IPS-20b (cell line): ENCODE measurements around the gene PEX10.

ENCODE experiments used
- H3K27ac ChIP-seq: one replicate; pipeline ENCODE4 v1.5.1; 2013; ENCODE audit warnings: low read length
- H3K27me3 ChIP-seq: 2 replicates; pipeline ENCODE4 v1.6.1; 2013; ENCODE audit warnings: mild to moderate bottlenecking, low read length, inconsistent platforms; ENCODE audit not compliant: insufficient read depth
- H3K36me3 ChIP-seq: 2 replicates; pipeline ENCODE4 v1.6.1; 2013; ENCODE audit warnings: low read depth, mild to moderate bottlenecking, inconsistent platforms, low read length, moderate library complexity; ENCODE audit not compliant: insufficient read depth
- H3K4me1 ChIP-seq: 2 replicates; pipeline ENCODE4 v1.6.1; 2013; ENCODE audit warnings: mild to moderate bottlenecking, control low read depth, inconsistent platforms, low read length, moderate library complexity; ENCODE audit not compliant: insufficient read depth
- H3K4me3 ChIP-seq: 2 replicates; pipeline ENCODE4 v1.5.1; 2013; ENCODE audit warnings: mild to moderate bottlenecking, low read length, inconsistent platforms
- H3K9ac ChIP-seq: 2 replicates; pipeline ENCODE4 v1.6.1; 2013; ENCODE audit warnings: low read depth, mild to moderate bottlenecking, inconsistent platforms, low read length, moderate library complexity
- H3K9me3 ChIP-seq: 2 replicates; pipeline ENCODE4 v1.6.1; 2013; ENCODE audit warnings: mild to moderate bottlenecking, low read depth, low read length, inconsistent platforms; ENCODE audit not compliant: insufficient read depth

Gene PEX10

GRCh38 chr1:2381741-2382620 lies 30.4 kb downstream of the PEX10 start:
- H3K4me3 ChIP-seq, result no peak overlapping the region
- H3K27ac ChIP-seq, result no peak overlapping the region
- no peaks in the 10 kb centered on the region for H3K4me1 ChIP-seq
- no peaks in the 10 kb centered on the region for H3K27me3 ChIP-seq
- H3K9me3 ChIP-seq, result no peaks in the 10 kb centered on the region
- H3K9ac ChIP-seq, result no peak overlapping the region
- H3K36me3 ChIP-seq, result no peaks in the 10 kb centered on the region

DNA sequence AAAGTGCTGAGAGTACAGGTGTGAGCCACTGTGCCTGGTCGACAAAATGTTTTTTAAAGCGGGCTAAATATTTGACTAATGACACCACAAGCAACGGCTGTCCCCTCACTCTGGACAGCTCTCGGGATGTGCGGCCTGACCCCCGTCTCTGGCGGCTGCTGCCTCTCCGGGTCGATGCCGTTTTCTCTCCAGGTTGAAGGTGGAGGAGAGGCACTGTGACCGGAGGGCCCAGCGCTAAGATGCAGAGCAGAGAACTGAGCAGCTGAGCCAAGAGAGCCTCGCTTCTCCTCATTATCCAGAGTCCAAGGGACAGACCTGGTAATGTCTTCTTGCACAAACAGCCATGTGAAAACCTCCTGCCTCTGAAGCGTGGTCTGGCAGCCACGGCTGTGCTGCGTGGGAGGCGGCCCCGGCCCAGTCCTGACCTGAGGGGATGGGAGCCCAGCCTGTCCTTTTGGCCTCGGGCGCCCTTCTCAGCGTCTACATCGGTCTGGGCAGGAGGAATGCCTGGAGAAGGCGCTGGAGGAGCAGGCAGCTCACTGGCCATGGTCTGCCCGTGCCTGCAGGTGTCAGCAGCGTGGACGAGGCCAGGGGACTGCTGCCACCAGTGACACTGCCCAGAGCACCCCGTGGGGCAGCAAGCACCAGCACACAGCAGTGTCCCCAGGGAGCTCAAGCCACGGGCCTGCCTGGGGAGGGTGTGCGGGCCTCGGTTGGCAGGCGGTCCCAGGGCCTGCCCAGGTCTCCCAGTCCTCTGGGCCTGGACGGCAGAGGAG lies 31.4 kb downstream of the PEX10 start:
- Histone ChIP-seq H3K4me3 (no peak overlapping the region), H3K27me3 (no peaks in the 10 kb centered on the region), H3K9me3 (no peaks in the 10 kb centered on the region), H3K4me1 (no peaks in the 10 kb centered on the region), H3K27ac (no peak overlapping the region), H3K9ac (no peak overlapping the region), H3K36me3 (no peaks in the 10 kb centered on the region)

- no peaks in the 10 kb centered on the region for H3K36me3 ChIP-seq
These were observed 32.5 kb downstream of the PEX10 start for GRCh38 chr1:2379733-2380404.

DNA sequence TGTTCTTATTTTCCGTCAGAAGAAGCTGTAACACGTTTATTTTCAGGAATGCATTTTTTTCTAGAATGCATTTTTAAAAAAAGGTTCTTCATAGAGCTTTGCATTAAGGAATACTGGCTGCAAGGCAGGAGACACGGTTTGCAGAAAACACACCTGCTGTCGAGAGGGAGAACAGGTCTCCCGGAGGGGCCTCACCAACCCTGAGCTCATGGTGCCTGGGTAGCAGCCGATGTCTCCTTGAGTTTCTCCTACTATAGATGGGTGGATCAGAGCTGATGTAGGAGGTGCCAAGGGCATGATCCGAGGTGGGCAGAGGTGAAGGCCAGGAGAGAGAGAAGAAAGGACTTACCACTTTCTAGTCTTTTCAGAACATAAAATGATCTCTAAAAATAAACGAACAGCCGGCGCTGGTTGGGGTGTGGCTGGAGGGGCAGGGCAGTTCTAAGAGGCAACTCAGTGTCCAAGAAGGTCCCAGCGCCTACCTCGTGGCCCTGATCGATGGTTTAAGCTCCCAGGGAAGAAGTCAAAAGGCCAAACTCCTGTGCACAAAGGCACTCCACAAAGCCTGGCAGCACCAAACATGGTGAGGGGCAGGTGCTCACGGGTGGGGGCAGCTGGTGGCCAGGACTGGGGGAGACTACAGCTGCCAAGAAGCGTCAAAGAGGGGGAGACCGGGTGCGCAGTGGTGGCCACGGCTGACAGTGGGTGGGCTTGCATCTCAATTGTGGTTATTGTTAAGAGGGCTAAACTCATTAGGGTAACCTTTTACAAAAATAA lies 33.2 kb downstream of the PEX10 start:
- no peak overlapping the region for H3K27ac ChIP-seq
- no peaks in the 10 kb centered on the region for H3K4me1 ChIP-seq
- no peaks in the 10 kb centered on the region for H3K36me3 ChIP-seq
- no peak overlapping the region for H3K4me3 ChIP-seq
- H3K27me3 ChIP-seq, result no peaks in the 10 kb centered on the region
- H3K9me3 ChIP-seq, result no peaks in the 10 kb centered on the region
- no peak overlapping the region for H3K9ac ChIP-seq

More at GRCh38 chr1:2379733-2380404, 32.5 kb downstream of the PEX10 start:
- Histone ChIP-seq H3K4me1 (no peaks in the 10 kb centered on the region), H3K9ac (no peak overlapping the region), H3K27me3 (no peaks in the 10 kb centered on the region), H3K27ac (no peak overlapping the region), H3K4me3 (no peak overlapping the region), H3K9me3 (no peaks in the 10 kb centered on the region)

GRCh38 chr1:2378441-2378851 lies 33.9 kb downstream of the PEX10 start:
- H3K9me3 ChIP-seq, result no peaks in the 10 kb centered on the region
- no peak overlapping the region for H3K9ac ChIP-seq
- H3K27me3 ChIP-seq, result no peaks in the 10 kb centered on the region
- H3K4me1 ChIP-seq, result no peaks in the 10 kb centered on the region
- no peak overlapping the region for H3K27ac ChIP-seq
- no peak overlapping the region for H3K4me3 ChIP-seq
- H3K36me3 ChIP-seq, result no peaks in the 10 kb centered on the region

- H3K4me1 ChIP-seq, result no peaks in the 10 kb centered on the region
- no peaks in the 10 kb centered on the region for H3K27me3 ChIP-seq
- H3K9me3 ChIP-seq, result no peaks in the 10 kb centered on the region
- no peak overlapping the region for H3K27ac ChIP-seq
- no peak overlapping the region for H3K4me3 ChIP-seq
- H3K9ac ChIP-seq, result no peak overlapping the region
- H3K36me3 ChIP-seq, result no peaks in the 10 kb centered on the region
These were observed 34.5 kb downstream of the PEX10 start for GRCh38 chr1:2377751-2378440.

GRCh38 chr1:2376931-2377672 lies 35.3 kb downstream of the PEX10 start:
- Histone ChIP-seq H3K9ac (no peak overlapping the region), H3K4me1 (no peaks in the 10 kb centered on the region), H3K9me3 (no peaks in the 10 kb centered on the region), H3K27ac (no peak overlapping the region), H3K36me3 (no peaks in the 10 kb centered on the region), H3K27me3 (no peaks in the 10 kb centered on the region), H3K4me3 (no peak overlapping the region)

DNA sequence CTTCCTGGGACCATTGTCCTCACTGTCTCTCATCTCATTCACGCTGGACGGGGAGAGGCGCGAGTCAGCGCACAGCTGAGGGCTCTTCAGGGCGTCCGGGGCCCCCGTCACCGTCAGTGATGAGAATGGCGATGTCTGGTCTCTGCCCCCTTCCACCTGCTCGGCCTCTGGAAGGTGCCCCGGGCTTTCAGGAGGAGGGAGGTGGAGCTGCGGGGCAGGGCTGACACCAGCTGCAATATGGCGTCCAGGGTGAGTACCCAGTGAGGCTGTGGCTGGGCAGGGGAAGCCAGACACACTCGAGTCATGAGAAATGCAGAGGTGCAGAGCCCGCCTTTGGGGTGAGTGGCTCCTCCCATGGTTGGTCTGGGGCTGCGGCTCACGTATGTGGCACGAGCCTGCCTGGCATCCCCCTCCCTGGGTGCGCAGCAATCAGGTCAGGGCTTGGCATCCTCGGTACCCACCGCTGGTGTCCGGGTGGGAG lies 36.1 kb downstream of the PEX10 start:
- Histone ChIP-seq H3K4me1 (no peaks in the 10 kb centered on the region), H3K9me3 (no peaks in the 10 kb centered on the region), H3K36me3 (no peaks in the 10 kb centered on the region), H3K4me3 (no peak overlapping the region), H3K9ac (no peak overlapping the region), H3K27me3 (no peaks in the 10 kb centered on the region), H3K27ac (no peak overlapping the region)

- Histone ChIP-seq H3K9me3 (no peaks in the 10 kb centered on the region), H3K27me3 (no peaks in the 10 kb centered on the region), H3K4me3 (no peak overlapping the region), H3K27ac (no peak overlapping the region), H3K9ac (no peak overlapping the region), H3K4me1 (no peaks in the 10 kb centered on the region), H3K36me3 (no peaks in the 10 kb centered on the region)
These were observed 36.5 kb downstream of the PEX10 start for GRCh38 chr1:2375923-2376260.

DNA sequence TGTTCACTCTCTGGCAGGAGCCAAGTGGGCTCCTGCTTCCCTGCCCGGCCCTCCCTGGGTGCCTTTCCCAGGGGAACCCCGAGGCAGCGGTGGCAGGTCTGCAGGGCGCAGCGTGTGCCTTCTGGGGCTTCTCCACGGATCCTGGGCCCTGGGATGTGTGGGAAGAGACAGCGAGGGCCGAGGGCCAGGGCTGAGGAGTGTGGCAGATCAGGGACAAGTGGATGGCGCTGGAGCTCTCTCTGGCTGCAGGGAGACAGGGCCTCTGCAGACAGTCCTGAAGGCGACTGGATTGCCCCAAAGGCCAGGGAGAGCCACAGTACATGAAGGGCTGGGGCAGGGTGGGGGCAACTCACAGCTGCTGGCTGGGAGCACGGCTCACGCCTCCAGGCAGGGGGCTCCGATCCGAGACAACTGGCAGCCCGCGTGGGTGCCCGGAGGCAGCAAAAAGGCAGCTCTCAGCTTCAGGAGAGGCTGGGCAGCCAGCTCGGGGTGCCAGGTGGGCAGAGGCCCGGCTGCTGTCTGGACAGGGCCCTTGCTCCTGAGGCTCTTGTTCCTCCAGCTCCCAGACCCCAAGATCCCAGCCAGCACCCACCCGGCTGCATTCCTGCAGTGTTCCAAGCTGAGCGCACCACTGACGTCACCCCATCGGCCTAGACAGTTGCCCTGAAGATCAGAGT lies 37.0 kb downstream of the PEX10 start:
- Histone ChIP-seq H3K9ac (no peak overlapping the region), H3K9me3 (no peaks in the 10 kb centered on the region), H3K27me3 (no peaks in the 10 kb centered on the region), H3K4me1 (no peaks in the 10 kb centered on the region), H3K27ac (no peak overlapping the region), H3K4me3 (no peak overlapping the region), H3K36me3 (no peaks in the 10 kb centered on the region)
